A549 (cell line): ENCODE measurements around the gene LEUTX. TPM values are rescaled to one million over a fixed set of nuclear protein-coding genes. Genes with fewer than 3 reads are reported as not detected.

Source experiments
- ATAC-seq, 2 experiments: fragments of 200-7000 bp in 1 of 2; fragments of >200 bp in 1 of 2; cut with Nextera tagmentation in 1 of 2; cut with Tn5 transposase in 1 of 2; 3 replicates each; pipeline versions ENCODE4 v1.8.0 to v1.9.1; 2018 to 2020; ENCODE audit warnings: mild to moderate bottlenecking in 1 of 2, moderate library complexity in 1 of 2
- CTCF ChIA-PET: fragments of 300-600 bp; sonication (Branson Sonifier 250); formaldehyde crosslinking; extraction: SDS; loops from one replicate; lab custom pipeline; 2021; ENCODE audit warnings: antibody characterized with exemption, inconsistent platforms; lab: Yijun Ruan, JAX
- POLR2A ChIA-PET: fragments of 350-600 bp; formaldehyde crosslinking; extraction: SDS; loops from one replicate; lab custom pipeline; 2021; ENCODE audit warnings: antibody characterized with exemption, inconsistent platforms; lab: Yijun Ruan, JAX
- DNase-seq, 2 experiments: peaks; one replicate each; pipeline versions ENCODE4 v3.0.0 to v3.0.0-alpha.2; 2011 to 2016; ENCODE audit warnings: low read depth in 1 of 2, low spot score in 1 of 2
- FAIRE-seq: peaks from 2 replicates; lab custom pipeline; 2011; peaks lifted over from hg19 to GRCh38; lab: Jason Lieb, UNC
- H3K27ac ChIP-seq, 2 experiments: fragments of >200 bp; sonication (Bioruptor Twin); formaldehyde crosslinking; 3 replicates each; pipeline ENCODE4 v1.5.1; 2016 to 2017
- H3K4me1 ChIP-seq: fragments of >200 bp; sonication (Bioruptor Twin); formaldehyde crosslinking; 3 replicates; pipeline ENCODE4 v1.6.1; 2016
- H3K4me2 ChIP-seq: fragments of >200 bp; sonication (Bioruptor Twin); formaldehyde crosslinking; 3 replicates; pipeline ENCODE4 v1.6.1; 2016
- H3K4me3 ChIP-seq: fragments of >200 bp; sonication (Bioruptor Twin); formaldehyde crosslinking; 3 replicates; pipeline ENCODE4 v1.5.1; 2016
- H3K9me3 ChIP-seq: fragments of >200 bp; sonication (Bioruptor Twin); formaldehyde crosslinking; 3 replicates; pipeline ENCODE4 v1.6.1; 2016
- BHLHE40 ChIP-seq: IDR thresholded peaks from 2 replicates; pipeline ENCODE4 v1.6.1; 2012; ENCODE audit warnings: low read depth, low read length, inconsistent platforms
- CBX8 ChIP-seq: fragments of 200-600 bp; sonication (generic); IDR thresholded peaks from 2 replicates; pipeline ENCODE4 v1.6.1; 2016
- CHD2 ChIP-seq: fragments of 150-350 bp; IDR thresholded peaks from 2 replicates; pipeline ENCODE4 v1.6.1; 2014; ENCODE audit warnings: low read length; ENCODE audit not compliant: partially characterized antibody
- CHD4 ChIP-seq: fragments of 200-600 bp; sonication (generic); IDR thresholded peaks from 2 replicates; pipeline ENCODE4 v1.6.1; 2016; ENCODE audit warnings: antibody characterized with exemption, mild to moderate bottlenecking, borderline replicate concordance
- E2F6 ChIP-seq: IDR thresholded peaks from 2 replicates; pipeline ENCODE4 v1.6.1; 2012; ENCODE audit warnings: low read depth, borderline replicate concordance
- EHF ChIP-seq: fragments of 250-450 bp; sonication (Bioruptor Pico); IDR thresholded peaks from 2 replicates; pipeline ENCODE4 v1.5.0; 2020; ENCODE audit warnings: mild to moderate bottlenecking
- ESRRA ChIP-seq: fragments of 150-350 bp; IDR thresholded peaks from 2 replicates; pipeline ENCODE4 v1.6.1; 2014; ENCODE audit warnings: mild to moderate bottlenecking, low read length, borderline replicate concordance
- FOSL2 ChIP-seq, 2 experiments: fragments of 450-650 bp in 1 of 2; fragments of >200 bp in 1 of 2; sonication (Bioruptor Twin) in 1 of 2; formaldehyde crosslinking; IDR thresholded peaks; 2 replicates each; pipeline versions ENCODE4 v1.5.0 to v1.6.1; 2016 to 2020; ENCODE audit warnings: mild to moderate bottlenecking in 1 of 2, moderate library complexity in 1 of 2
- HEYL ChIP-seq: fragments of 250-450 bp; sonication (Bioruptor Pico); IDR thresholded peaks from 2 replicates; pipeline ENCODE4 v1.8.0; 2021; ENCODE audit warnings: mild to moderate bottlenecking, moderate library complexity
- HOXB13 ChIP-seq: fragments of 250-450 bp; sonication (Bioruptor Pico); IDR thresholded peaks from 2 replicates; pipeline ENCODE4 v1.5.0; 2020; ENCODE audit warnings: low read depth, mild to moderate bottlenecking, moderate library complexity
- JUN ChIP-seq, 2 experiments: fragments of >200 bp; sonication (Bioruptor Twin); formaldehyde crosslinking; IDR thresholded peaks; 2 replicates in 1 of 2; 3 replicates in 1 of 2; pipeline ENCODE4 v1.6.1; 2016 to 2017
- JUNB ChIP-seq: fragments of >200 bp; sonication (Bioruptor Twin); formaldehyde crosslinking; IDR thresholded peaks from 2 replicates; pipeline ENCODE4 v1.6.1; 2016
- KDM1A ChIP-seq: fragments of 200-600 bp; sonication (generic); IDR thresholded peaks from 2 replicates; pipeline ENCODE4 v1.6.1; 2016; ENCODE audit warnings: low read depth, mild to moderate bottlenecking
- POLR2A ChIP-seq: IDR thresholded peaks from 2 replicates; pipeline ENCODE4 v1.6.1; 2012; ENCODE audit warnings: mild to moderate bottlenecking, low read length
- POLR2AphosphoS2 ChIP-seq: conservative IDR thresholded peaks from 2 replicates; pipeline ENCODE4 v1.6.1; 2012; ENCODE audit warnings: low read length, improper control_type of control experiment, inconsistent platforms
- RNF2 ChIP-seq: fragments of 200-600 bp; sonication (generic); IDR thresholded peaks from 2 replicates; pipeline ENCODE4 v1.6.1; 2016; ENCODE audit warnings: low read depth, mild to moderate bottlenecking, antibody characterized with exemption, moderate library complexity, borderline replicate concordance
- TP53 ChIP-seq: fragments of 250-450 bp; sonication (Bioruptor Pico); IDR thresholded peaks from 2 replicates; pipeline ENCODE4 v1.5.0; 2021; ENCODE audit warnings: mild to moderate bottlenecking, moderate library complexity
- ZC3H11A ChIP-seq: fragments of 450-650 bp; IDR thresholded peaks from 2 replicates; pipeline ENCODE4 v1.6.1; 2014; ENCODE audit warnings: antibody characterized with exemption, mild to moderate bottlenecking
- ZNF302 ChIP-seq: fragments of 250-450 bp; sonication (Bioruptor Pico); IDR thresholded peaks from 2 replicates; pipeline ENCODE4 v1.9.0; 2021; ENCODE audit warnings: inconsistent platforms, mild to moderate bottlenecking, moderate library complexity
- WGBS: methylation state at CpG from one replicate; pipeline ENCODE4 v1.1.6; 2017; ENCODE audit errors: missing lambda C conversion rate; 5-methylcytosine and 5-hydroxymethylcytosine counted together
- polyA plus RNA-seq, 4 experiments: library from polyadenylated mRNA; depleted of rRNA in 3 of 4; stranded (reverse); fragments of >200 nt; fragmentation: RNase III in 1 of 4; extraction: RNeasy Plus Mini Kit Qiagen cat#74134 plus additional on column Dnase treatment in 1 of 4; gene quantifications; 2 replicates in 3 of 4; 3 replicates in 1 of 4; pipeline ENCODE4 v1.2.3, GENCODE V29; 2011 to 2017
- TF ChIP-seq, protein P1 (sequence below): fragments of >200 bp; sonication (Bioruptor Twin); formaldehyde crosslinking; IDR thresholded peaks from 3 replicates; pipeline ENCODE4 v1.5.1; 2016
- TF ChIP-seq, protein P2 (sequence below): fragments of 200-600 bp; sonication (generic); IDR thresholded peaks from 2 replicates; pipeline ENCODE4 v1.6.1; 2016; ENCODE audit warnings: antibody characterized with exemption, mild to moderate bottlenecking, moderate library complexity

The LEUTX gene
- polyA plus RNA-seq, 2 of the 4 experiments (the other 2 are of a cell fraction) = not detected

- no peak for FAIRE-seq
- CTCF ChIA-PET = interaction anchor here (0.6 to 6.6 kb wide), 13 partner anchors 11 to 334 kb away, joined by 3 to 84 read pairs (median 3); partner anchors contain the start of gene PSMC4
- ATAC-seq = no peak
- DNase-seq = no peak
- Histone ChIP-seq H3K4me3 (no peak overlapping the region), H3K4me2 (no peak overlapping the region)
- no peak for TF ChIP-seq JUN (IDR thresholded peaks at IDR 0.05)
- TF ChIP-seq HOXB13 (CRISPR knock-in tag) = no peak
- TF ChIP-seq EHF = no peak
- TF ChIP-seq ESRRA = no peak
- TF ChIP-seq, protein P1, sequence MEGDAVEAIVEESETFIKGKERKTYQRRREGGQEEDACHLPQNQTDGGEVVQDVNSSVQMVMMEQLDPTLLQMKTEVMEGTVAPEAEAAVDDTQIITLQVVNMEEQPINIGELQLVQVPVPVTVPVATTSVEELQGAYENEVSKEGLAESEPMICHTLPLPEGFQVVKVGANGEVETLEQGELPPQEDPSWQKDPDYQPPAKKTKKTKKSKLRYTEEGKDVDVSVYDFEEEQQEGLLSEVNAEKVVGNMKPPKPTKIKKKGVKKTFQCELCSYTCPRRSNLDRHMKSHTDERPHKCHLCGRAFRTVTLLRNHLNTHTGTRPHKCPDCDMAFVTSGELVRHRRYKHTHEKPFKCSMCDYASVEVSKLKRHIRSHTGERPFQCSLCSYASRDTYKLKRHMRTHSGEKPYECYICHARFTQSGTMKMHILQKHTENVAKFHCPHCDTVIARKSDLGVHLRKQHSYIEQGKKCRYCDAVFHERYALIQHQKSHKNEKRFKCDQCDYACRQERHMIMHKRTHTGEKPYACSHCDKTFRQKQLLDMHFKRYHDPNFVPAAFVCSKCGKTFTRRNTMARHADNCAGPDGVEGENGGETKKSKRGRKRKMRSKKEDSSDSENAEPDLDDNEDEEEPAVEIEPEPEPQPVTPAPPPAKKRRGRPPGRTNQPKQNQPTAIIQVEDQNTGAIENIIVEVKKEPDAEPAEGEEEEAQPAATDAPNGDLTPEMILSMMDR = no peak
- no peak for TF ChIP-seq HEYL (CRISPR knock-in tag)
- no peak for TF ChIP-seq JUNB
- TF ChIP-seq, all 56 proteins: peak for 0
- H3K4me1 ChIP-seq = no peaks in the 10 kb centered on the region
- H3K27ac ChIP-seq = no peak overlapping the region
- peaks cover 12% of the 10 kb centered on the region; the same call in 2 of the 3 replicates for H3K9me3 ChIP-seq
- WGBS = 74% methylated on average over 5 of the region's 5 CpGs
- POLR2A ChIA-PET = no interaction called here
Measured at GRCh38 chr19:39805104-39805503, 26.4 kb downstream of the LEUTX start.

DNA sequence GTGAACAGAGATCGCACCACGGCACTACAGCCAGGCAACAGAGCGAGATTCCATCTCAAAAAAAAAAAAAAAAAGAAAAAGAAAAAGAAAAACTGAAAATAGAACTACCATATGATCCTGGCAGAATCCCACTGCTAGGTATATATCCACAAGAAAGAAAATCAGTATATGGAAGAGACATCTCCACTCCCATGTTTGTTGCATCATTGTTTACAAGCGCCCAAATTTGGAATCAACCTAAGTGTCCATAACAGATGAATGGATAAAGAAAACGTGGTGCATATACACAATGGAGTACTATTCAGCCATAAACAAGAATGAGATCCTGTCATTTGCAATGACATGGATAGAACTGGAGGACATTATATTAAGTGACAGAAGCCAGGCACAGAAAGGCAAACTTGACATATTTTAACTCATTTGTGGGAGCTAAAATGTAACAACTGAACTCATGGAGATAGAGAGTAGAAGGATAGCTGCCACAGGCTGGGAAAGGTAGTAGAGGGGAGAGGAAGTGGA, 29.3 kb downstream of the LEUTX start:
- ChIA-PET CTCF (interaction anchor here (1.3 to 3.1 kb wide), 7 partner anchors 10 to 36 kb away, joined by 3 to 33 read pairs (median 5); no protein-coding TSS in a partner anchor), POLR2A (interaction anchor here (0.5 to 1.1 kb wide), 3 partner anchors 13 to 26 kb away, joined by 4 to 5 read pairs (median 4); partner anchors contain the start of gene DYRK1B)
- WGBS = 13% methylated on average over 5 of the region's 5 CpGs
- no peak for ATAC-seq
- no peak for TF ChIP-seq ZC3H11A
- TF ChIP-seq, protein P1 = no peak
- no peak for TF ChIP-seq E2F6
- no peak for TF ChIP-seq RNF2
- no peak for TF ChIP-seq POLR2AphosphoS2
- TF ChIP-seq JUNB = no peak
- TF ChIP-seq FOSL2 (IDR thresholded peaks at IDR 0.05) = no peak
- TF ChIP-seq FOSL2 (CRISPR knock-in tag; IDR thresholded peaks at IDR 0.05) = no peak
- no peak for TF ChIP-seq BHLHE40
- TF ChIP-seq, protein P2, sequence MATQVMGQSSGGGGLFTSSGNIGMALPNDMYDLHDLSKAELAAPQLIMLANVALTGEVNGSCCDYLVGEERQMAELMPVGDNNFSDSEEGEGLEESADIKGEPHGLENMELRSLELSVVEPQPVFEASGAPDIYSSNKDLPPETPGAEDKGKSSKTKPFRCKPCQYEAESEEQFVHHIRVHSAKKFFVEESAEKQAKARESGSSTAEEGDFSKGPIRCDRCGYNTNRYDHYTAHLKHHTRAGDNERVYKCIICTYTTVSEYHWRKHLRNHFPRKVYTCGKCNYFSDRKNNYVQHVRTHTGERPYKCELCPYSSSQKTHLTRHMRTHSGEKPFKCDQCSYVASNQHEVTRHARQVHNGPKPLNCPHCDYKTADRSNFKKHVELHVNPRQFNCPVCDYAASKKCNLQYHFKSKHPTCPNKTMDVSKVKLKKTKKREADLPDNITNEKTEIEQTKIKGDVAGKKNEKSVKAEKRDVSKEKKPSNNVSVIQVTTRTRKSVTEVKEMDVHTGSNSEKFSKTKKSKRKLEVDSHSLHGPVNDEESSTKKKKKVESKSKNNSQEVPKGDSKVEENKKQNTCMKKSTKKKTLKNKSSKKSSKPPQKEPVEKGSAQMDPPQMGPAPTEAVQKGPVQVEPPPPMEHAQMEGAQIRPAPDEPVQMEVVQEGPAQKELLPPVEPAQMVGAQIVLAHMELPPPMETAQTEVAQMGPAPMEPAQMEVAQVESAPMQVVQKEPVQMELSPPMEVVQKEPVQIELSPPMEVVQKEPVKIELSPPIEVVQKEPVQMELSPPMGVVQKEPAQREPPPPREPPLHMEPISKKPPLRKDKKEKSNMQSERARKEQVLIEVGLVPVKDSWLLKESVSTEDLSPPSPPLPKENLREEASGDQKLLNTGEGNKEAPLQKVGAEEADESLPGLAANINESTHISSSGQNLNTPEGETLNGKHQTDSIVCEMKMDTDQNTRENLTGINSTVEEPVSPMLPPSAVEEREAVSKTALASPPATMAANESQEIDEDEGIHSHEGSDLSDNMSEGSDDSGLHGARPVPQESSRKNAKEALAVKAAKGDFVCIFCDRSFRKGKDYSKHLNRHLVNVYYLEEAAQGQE = no peak
- no peak for TF ChIP-seq ZNF302 (CRISPR knock-in tag)
- TF ChIP-seq CBX8 = no peak
- TF ChIP-seq KDM1A = no peak
- TF ChIP-seq CHD2 = no peak
- no peak for TF ChIP-seq JUN (IDR thresholded peaks at IDR 0.05)
- no peak for TF ChIP-seq TP53
- TF ChIP-seq POLR2A = no peak
- no peak for TF ChIP-seq CHD4
- FAIRE-seq = peak; percentile 99
- Histone ChIP-seq H3K4me1 (no peaks in the 10 kb centered on the region), H3K4me2 (no peak overlapping the region), H3K4me3 (no peak overlapping the region), H3K27ac (no peak overlapping the region), H3K9me3 (peaks cover 12% of the 10 kb centered on the region; the same call in 2 of the 3 replicates)
- no peak for DNase-seq
